GM13976 (cell line): ENCODE results near the gene PDE1A.

ENCODE experiments used
- DNase-seq: peaks from one replicate; pipeline ENCODE4 v3.0.0; 2012; ENCODE audit warnings: low spot score
- CTCF ChIP-seq: IDR thresholded peaks from 2 replicates; pipeline ENCODE4 v1.5.1; 2012; ENCODE audit warnings: borderline replicate concordance, mild to moderate bottlenecking; ENCODE audit not compliant: insufficient read depth; ENCODE audit errors: extremely low read depth, missing control alignments, control extremely low read depth
- in situ Hi-C: fragments of 300-500 bp; cut with MboI; formaldehyde crosslinking; loops from one replicate; pipeline ENCODE4 v1.12.0; 2022; ENCODE audit warnings: low sequenced_read_pairs, mixed read lengths, inconsistent platforms; ENCODE audit not compliant: unreplicated experiment

Gene PDE1A

GRCh38 chr2:182240862-182241371 is 185.9 kb downstream of the PDE1A start:
- TF ChIP-seq CTCF, result peak; percentile 26
- in situ Hi-C loops, result no loop called here
- peak; percentile 67 for DNase-seq

GRCh38 chr2:182230561-182230960 is 196.3 kb downstream of the PDE1A start:
- no peak for TF ChIP-seq CTCF
- DNase-seq, result no peak
- in situ Hi-C loops, result no loop called here

GRCh38 chr2:182229297-182229696 is 197.5 kb downstream of the PDE1A start:
- DNase-seq, result no peak
- no peak for TF ChIP-seq CTCF
- in situ Hi-C loops, result no loop called here

GRCh38 chr2:182228741-182229140 is 198.1 kb downstream of the PDE1A start:
- TF ChIP-seq CTCF, result no peak
- DNase-seq, result no peak
- in situ Hi-C loops, result no loop called here

GRCh38 chr2:182228073-182228473 is 198.8 kb downstream of the PDE1A start:
- in situ Hi-C loops, result no loop called here
- TF ChIP-seq CTCF, result no peak
- no peak for DNase-seq

GRCh38 chr2:182226807-182227206 is 200.0 kb downstream of the PDE1A start:
- no peak for DNase-seq
- in situ Hi-C loops, result no loop called here
- TF ChIP-seq CTCF, result no peak

- in situ Hi-C loops, result no loop called here
- no peak for DNase-seq
- no peak for TF ChIP-seq CTCF
Measured at GRCh38 chr2:182224669-182225068, 202.2 kb downstream of the PDE1A start.
